Measurements from ENCODE around the gene ATXN1.

ATXN1 gene

GRCh38 chr6:16553531-16553930 is 207.7 kb downstream of the ATXN1 start:
- Histone ChIP-seq H3K9me3 (ENCODE audit: control insufficient read depth, insufficient read depth, low read depth, low read length) (no peaks in the 10 kb centered on the region), H3K4me3 (ENCODE audit: low read depth, low read length) (no peak overlapping the region), H3K4me1 (ENCODE audit: control insufficient read depth, insufficient read depth, low read length) (no peaks in the 10 kb centered on the region), H3K27ac (ENCODE audit: extremely low read depth, low read depth, low read length) (no peak overlapping the region), H3K36me3 (ENCODE audit: control insufficient read depth in 2 of 2, insufficient read depth in 1 of 2, low read length in 2 of 2) (no peaks in the 10 kb centered on the region; a peak in 1 of 3 replicates)
- ChIA-PET CTCF (no interaction called here), POLR2A (no interaction called here)
- no peak for TF ChIP-seq ZNF561 (tag by site-specific recombination; IDR thresholded peaks at IDR 0.05; ENCODE audit: borderline replicate concordance)
- TF ChIP-seq ZNF391 (tag by site-specific recombination; IDR thresholded peaks at IDR 0.05; ENCODE audit: borderline replicate concordance, low read depth): no peak
- no peak for TF ChIP-seq ZNF629 (tag by site-specific recombination; IDR thresholded peaks at IDR 0.05)
- no peak for TF ChIP-seq ZNF585B (tag by site-specific recombination; IDR thresholded peaks at IDR 0.05)
- TF ChIP-seq OVOL3 (tag by site-specific recombination; IDR thresholded peaks at IDR 0.05): no peak
- TF ChIP-seq ZFHX2 (tag by site-specific recombination; conservative IDR thresholded peaks at IDR 0.05): no peak
- TF ChIP-seq ZNF274 (IDR thresholded peaks at IDR 0.05; ENCODE audit: low read length): no peak
- TF ChIP-seq ZNF274 (tag by site-specific recombination; IDR thresholded peaks at IDR 0.05; ENCODE audit: borderline replicate concordance): no peak
- no peak for TF ChIP-seq ZNF404 (tag by site-specific recombination; IDR thresholded peaks at IDR 0.05)
- no peak for TF ChIP-seq ATF2 (tag by site-specific recombination; IDR thresholded peaks at IDR 0.05; ENCODE audit: low read depth)
- TF ChIP-seq ZNF362 (tag by site-specific recombination; IDR thresholded peaks at IDR 0.05): no peak
- no peak for TF ChIP-seq ZNF830 (tag by site-specific recombination; IDR thresholded peaks at IDR 0.05; ENCODE audit: low read depth)
- TF ChIP-seq ZNF488 (tag by site-specific recombination; IDR thresholded peaks at IDR 0.05): no peak
- TF ChIP-seq KLF17 (tag by site-specific recombination; IDR thresholded peaks at IDR 0.05): no peak
- TF ChIP-seq ZNF48 (tag by site-specific recombination; IDR thresholded peaks at IDR 0.05): no peak
- no peak for TF ChIP-seq ZNF37A (tag by site-specific recombination; IDR thresholded peaks at IDR 0.05)
- TF ChIP-seq YY2 (tag by site-specific recombination; IDR thresholded peaks at IDR 0.05): no peak
- TF ChIP-seq ZNF645 (tag by site-specific recombination; IDR thresholded peaks at IDR 0.05): no peak

DNA sequence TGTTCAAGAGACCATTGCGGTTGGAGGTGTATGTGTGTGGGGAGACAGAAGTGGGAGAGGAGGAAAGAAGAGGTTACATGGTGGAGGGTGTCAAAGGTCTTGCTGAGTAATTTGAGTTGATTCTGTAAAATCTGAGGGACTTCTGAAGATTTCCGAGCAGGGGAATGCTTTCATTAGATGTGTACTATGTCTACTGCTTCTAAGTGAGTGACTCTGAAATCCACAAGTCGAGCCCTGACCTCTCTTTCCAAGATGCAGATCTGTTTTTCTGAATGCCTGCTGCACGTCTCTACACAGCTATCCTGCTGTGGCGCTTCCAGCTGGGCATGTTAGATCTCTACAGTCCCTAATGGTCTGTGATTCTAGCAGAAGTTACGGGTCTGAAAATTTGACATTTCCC is 209.8 kb downstream of the ATXN1 start:
- ChIA-PET CTCF (interaction anchor here (0.7 kb wide), 1 partner anchor 40 kb away, joined by 4 read pairs; no protein-coding TSS in a partner anchor), POLR2A (no interaction called here)
- H3K36me3 ChIP-seq (ENCODE audit: control insufficient read depth in 2 of 2, insufficient read depth in 1 of 2, low read length in 2 of 2): no peaks in the 10 kb centered on the region; a peak in 1 of 3 replicates
- TF ChIP-seq ZNF175 (tag by site-specific recombination; IDR thresholded peaks at IDR 0.05) (no peak), EGR2 (tag by site-specific recombination; IDR thresholded peaks at IDR 0.05; ENCODE audit: low read depth) (0 out of 2 replicates have a peak, but pooled peaks have one; percentile 12)
- no peaks in the 10 kb centered on the region for H3K9me3 ChIP-seq (ENCODE audit: control insufficient read depth, insufficient read depth, low read depth, low read length)
- no peak overlapping the region for H3K27ac ChIP-seq (ENCODE audit: extremely low read depth, low read depth, low read length)
- H3K4me1 ChIP-seq (ENCODE audit: control insufficient read depth, insufficient read depth, low read length): peaks cover 6% of the 10 kb centered on the region; the same call in 1 of the 2 replicates
- H3K4me3 ChIP-seq (ENCODE audit: low read depth, low read length): no peak overlapping the region
